HG03342 (cell line): ENCODE data around the gene CHST7.

Source experiments
- ATAC-seq: cut with Tn5 transposase; IDR thresholded peaks from one replicate; pipeline ENCODE4 v1.9.1; 2021; ENCODE audit warnings: mild to moderate bottlenecking, moderate library complexity; ENCODE audit not compliant: unreplicated experiment

Gene CHST7

GRCh38 chrX:46645614-46646013 is 72.0 kb downstream of the CHST7 start:
- no peak for ATAC-seq

GRCh38 chrX:46647251-46647650 is 73.7 kb downstream of the CHST7 start:
- ATAC-seq, result no peak
